WTC11 (cell line): ENCODE results near the gene OXLD1. TPM values are rescaled to one million over a fixed set of nuclear protein-coding genes. Genes with fewer than 3 reads are reported as not detected.
A peak's percentile ranks its signal among the peaks of the same experiment; 100 is the strongest.

Experiments used
- ATAC-seq: fragments of 200-7000 bp; cut with Tn5 transposase; 2 replicates; pipeline ENCODE4 v1.10.0; 2021; ENCODE audit warnings: mild to moderate bottlenecking, moderate library complexity
- CTCF ChIA-PET: fragments of 300-600 bp; sonication (Branson Sonifier 250); formaldehyde crosslinking; loops from one replicate; lab custom pipeline; 2021; ENCODE audit warnings: antibody characterized with exemption; lab: Charles Lee
- POLR2A ChIA-PET: fragments of 350-600 bp; sonication (Branson Sonifier 250); formaldehyde crosslinking; loops from one replicate; lab custom pipeline; 2021; ENCODE audit warnings: antibody characterized with exemption; lab: Charles Lee
- DNase-seq: peaks from one replicate; pipeline ENCODE4 v3.0.0; 2021; ENCODE audit warnings: low spot score
- H3K27ac Mint-ChIP-seq: 2 replicates; pipeline ENCODE4 v1.8.0; 2021; ENCODE audit warnings: mixed read lengths
- H3K27me3 Mint-ChIP-seq: 2 replicates; pipeline ENCODE4 v1.8.0; 2021; ENCODE audit warnings: low read depth, mild to moderate bottlenecking, moderate library complexity, mixed read lengths
- H3K36me3 Mint-ChIP-seq: 2 replicates; pipeline ENCODE4 v1.8.0; 2021; ENCODE audit warnings: mixed read lengths
- H3K4me1 Mint-ChIP-seq: 2 replicates; pipeline ENCODE4 v1.8.0; 2022; ENCODE audit warnings: mixed read lengths
- H3K4me3 Mint-ChIP-seq: 2 replicates; pipeline ENCODE4 v1.8.0; 2021; ENCODE audit warnings: mild to moderate bottlenecking, moderate library complexity, mixed read lengths
- H3K9me3 Mint-ChIP-seq: 2 replicates; pipeline ENCODE4 v1.8.0; 2021; ENCODE audit warnings: mixed read lengths
- ATF2 ChIP-seq: sonication (generic); formaldehyde crosslinking; IDR thresholded peaks from 2 replicates; pipeline ENCODE4 v1.8.1; 2022; ENCODE audit warnings: low read depth, missing genetic modification reagents, borderline replicate concordance
- ERG ChIP-seq: fragments of 250-450 bp; sonication (Bioruptor Pico); IDR thresholded peaks from 2 replicates; pipeline ENCODE4 v1.8.0; 2021; ENCODE audit warnings: mild to moderate bottlenecking
- FOXJ3 ChIP-seq: sonication (generic); formaldehyde crosslinking; IDR thresholded peaks from 2 replicates; pipeline ENCODE4 v1.9.0; 2021; ENCODE audit warnings: missing genetic modification reagents, mild to moderate bottlenecking, borderline replicate concordance
- FOXK1 ChIP-seq: sonication (generic); formaldehyde crosslinking; IDR thresholded peaks from 2 replicates; pipeline ENCODE4 v1.8.0; 2022; ENCODE audit warnings: mild to moderate bottlenecking, moderate library complexity, missing genetic modification reagents
- NFATC4 ChIP-seq: fragments of 250-450 bp; sonication (Bioruptor Pico); IDR thresholded peaks from 2 replicates; pipeline ENCODE4 v1.9.0; 2021; ENCODE audit warnings: mild to moderate bottlenecking
- OVOL2 ChIP-seq: fragments of 250-450 bp; sonication (Bioruptor Pico); IDR thresholded peaks from 2 replicates; pipeline ENCODE4 v1.9.0; 2021; ENCODE audit warnings: mild to moderate bottlenecking, borderline replicate concordance
- ZMAT4 ChIP-seq: fragments of 250-450 bp; sonication (Bioruptor Pico); IDR thresholded peaks from 2 replicates; pipeline ENCODE4 v1.9.0; 2021; ENCODE audit warnings: mild to moderate bottlenecking
- ZNF121 ChIP-seq: sonication (generic); formaldehyde crosslinking; IDR thresholded peaks from 2 replicates; pipeline ENCODE4 v1.8.0; 2023; ENCODE audit warnings: missing genetic modification reagents
- ZNF423 ChIP-seq: fragments of 250-450 bp; sonication (Bioruptor Pico); IDR thresholded peaks from 2 replicates; pipeline ENCODE4 v2.1.2; 2022; ENCODE audit warnings: mild to moderate bottlenecking, moderate library complexity
- total RNA-seq: library from RNA; stranded (reverse); gene quantifications from 3 replicates; pipeline ENCODE4 v1.2.3, GENCODE V29; 2021
- TF ChIP-seq, protein P1 (sequence below): sonication (generic); formaldehyde crosslinking; IDR thresholded peaks from 2 replicates; pipeline ENCODE4 v1.8.1; 2022; ENCODE audit warnings: mild to moderate bottlenecking, moderate library complexity, missing genetic modification reagents
- TF ChIP-seq, protein P2 (sequence below): sonication (generic); formaldehyde crosslinking; IDR thresholded peaks from 2 replicates; pipeline ENCODE4 v1.8.0; 2023; ENCODE audit warnings: missing genetic modification reagents
- TF ChIP-seq, protein P3 (sequence below): fragments of 250-450 bp; sonication (Bioruptor Pico); IDR thresholded peaks from 2 replicates; pipeline ENCODE4 v1.9.0; 2021; ENCODE audit warnings: mild to moderate bottlenecking, borderline replicate concordance
- TF ChIP-seq, protein P4 (sequence below): fragments of 250-450 bp; sonication (Bioruptor Pico); conservative IDR thresholded peaks from 2 replicates; pipeline ENCODE4 v1.9.0; 2021; ENCODE audit warnings: mild to moderate bottlenecking

OXLD1 gene
- total RNA-seq, 1 experiment from 2014 or later = 49.6 TPM

GRCh38 chr17:81708739-81709185 lies 42.4 kb upstream of the OXLD1 start:
- Mint-ChIP-seq H3K27me3 (peaks cover 2% of the 10 kb centered on the region; the same call in 1 of the 2 replicates), H3K4me1 (peaks cover 29% of the 10 kb centered on the region), H3K9me3 (no peaks in the 10 kb centered on the region), H3K27ac (peak overlapping the region; percentile 89), H3K36me3 (peaks cover 24% of the 10 kb centered on the region), H3K4me3 (no peak overlapping the region)
- TF ChIP-seq ZNF121 (CRISPR knock-in tag) = no peak
- no peak for TF ChIP-seq ATF2 (CRISPR knock-in tag)
- no peak for TF ChIP-seq NFATC4
- TF ChIP-seq FOXK1 = no peak
- TF ChIP-seq, protein P1, sequence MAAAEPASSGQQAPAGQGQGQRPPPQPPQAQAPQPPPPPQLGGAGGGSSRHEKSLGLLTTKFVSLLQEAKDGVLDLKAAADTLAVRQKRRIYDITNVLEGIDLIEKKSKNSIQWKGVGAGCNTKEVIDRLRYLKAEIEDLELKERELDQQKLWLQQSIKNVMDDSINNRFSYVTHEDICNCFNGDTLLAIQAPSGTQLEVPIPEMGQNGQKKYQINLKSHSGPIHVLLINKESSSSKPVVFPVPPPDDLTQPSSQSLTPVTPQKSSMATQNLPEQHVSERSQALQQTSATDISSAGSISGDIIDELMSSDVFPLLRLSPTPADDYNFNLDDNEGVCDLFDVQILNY (CRISPR knock-in tag) = no peak
- TF ChIP-seq, protein P2, sequence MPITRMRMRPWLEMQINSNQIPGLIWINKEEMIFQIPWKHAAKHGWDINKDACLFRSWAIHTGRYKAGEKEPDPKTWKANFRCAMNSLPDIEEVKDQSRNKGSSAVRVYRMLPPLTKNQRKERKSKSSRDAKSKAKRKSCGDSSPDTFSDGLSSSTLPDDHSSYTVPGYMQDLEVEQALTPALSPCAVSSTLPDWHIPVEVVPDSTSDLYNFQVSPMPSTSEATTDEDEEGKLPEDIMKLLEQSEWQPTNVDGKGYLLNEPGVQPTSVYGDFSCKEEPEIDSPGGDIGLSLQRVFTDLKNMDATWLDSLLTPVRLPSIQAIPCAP = no peak
- TF ChIP-seq ERG (CRISPR knock-in tag) = no peak
- TF ChIP-seq, protein P3, sequence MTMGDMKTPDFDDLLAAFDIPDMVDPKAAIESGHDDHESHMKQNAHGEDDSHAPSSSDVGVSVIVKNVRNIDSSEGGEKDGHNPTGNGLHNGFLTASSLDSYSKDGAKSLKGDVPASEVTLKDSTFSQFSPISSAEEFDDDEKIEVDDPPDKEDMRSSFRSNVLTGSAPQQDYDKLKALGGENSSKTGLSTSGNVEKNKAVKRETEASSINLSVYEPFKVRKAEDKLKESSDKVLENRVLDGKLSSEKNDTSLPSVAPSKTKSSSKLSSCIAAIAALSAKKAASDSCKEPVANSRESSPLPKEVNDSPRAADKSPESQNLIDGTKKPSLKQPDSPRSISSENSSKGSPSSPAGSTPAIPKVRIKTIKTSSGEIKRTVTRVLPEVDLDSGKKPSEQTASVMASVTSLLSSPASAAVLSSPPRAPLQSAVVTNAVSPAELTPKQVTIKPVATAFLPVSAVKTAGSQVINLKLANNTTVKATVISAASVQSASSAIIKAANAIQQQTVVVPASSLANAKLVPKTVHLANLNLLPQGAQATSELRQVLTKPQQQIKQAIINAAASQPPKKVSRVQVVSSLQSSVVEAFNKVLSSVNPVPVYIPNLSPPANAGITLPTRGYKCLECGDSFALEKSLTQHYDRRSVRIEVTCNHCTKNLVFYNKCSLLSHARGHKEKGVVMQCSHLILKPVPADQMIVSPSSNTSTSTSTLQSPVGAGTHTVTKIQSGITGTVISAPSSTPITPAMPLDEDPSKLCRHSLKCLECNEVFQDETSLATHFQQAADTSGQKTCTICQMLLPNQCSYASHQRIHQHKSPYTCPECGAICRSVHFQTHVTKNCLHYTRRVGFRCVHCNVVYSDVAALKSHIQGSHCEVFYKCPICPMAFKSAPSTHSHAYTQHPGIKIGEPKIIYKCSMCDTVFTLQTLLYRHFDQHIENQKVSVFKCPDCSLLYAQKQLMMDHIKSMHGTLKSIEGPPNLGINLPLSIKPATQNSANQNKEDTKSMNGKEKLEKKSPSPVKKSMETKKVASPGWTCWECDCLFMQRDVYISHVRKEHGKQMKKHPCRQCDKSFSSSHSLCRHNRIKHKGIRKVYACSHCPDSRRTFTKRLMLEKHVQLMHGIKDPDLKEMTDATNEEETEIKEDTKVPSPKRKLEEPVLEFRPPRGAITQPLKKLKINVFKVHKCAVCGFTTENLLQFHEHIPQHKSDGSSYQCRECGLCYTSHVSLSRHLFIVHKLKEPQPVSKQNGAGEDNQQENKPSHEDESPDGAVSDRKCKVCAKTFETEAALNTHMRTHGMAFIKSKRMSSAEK (CRISPR knock-in tag) = no peak
- no peak for TF ChIP-seq ZMAT4
- TF ChIP-seq ZNF423 (CRISPR knock-in tag) = no peak
- no peak for TF ChIP-seq OVOL2 (CRISPR knock-in tag)
- no peak for TF ChIP-seq FOXJ3 (CRISPR knock-in tag)
- TF ChIP-seq, protein P4, sequence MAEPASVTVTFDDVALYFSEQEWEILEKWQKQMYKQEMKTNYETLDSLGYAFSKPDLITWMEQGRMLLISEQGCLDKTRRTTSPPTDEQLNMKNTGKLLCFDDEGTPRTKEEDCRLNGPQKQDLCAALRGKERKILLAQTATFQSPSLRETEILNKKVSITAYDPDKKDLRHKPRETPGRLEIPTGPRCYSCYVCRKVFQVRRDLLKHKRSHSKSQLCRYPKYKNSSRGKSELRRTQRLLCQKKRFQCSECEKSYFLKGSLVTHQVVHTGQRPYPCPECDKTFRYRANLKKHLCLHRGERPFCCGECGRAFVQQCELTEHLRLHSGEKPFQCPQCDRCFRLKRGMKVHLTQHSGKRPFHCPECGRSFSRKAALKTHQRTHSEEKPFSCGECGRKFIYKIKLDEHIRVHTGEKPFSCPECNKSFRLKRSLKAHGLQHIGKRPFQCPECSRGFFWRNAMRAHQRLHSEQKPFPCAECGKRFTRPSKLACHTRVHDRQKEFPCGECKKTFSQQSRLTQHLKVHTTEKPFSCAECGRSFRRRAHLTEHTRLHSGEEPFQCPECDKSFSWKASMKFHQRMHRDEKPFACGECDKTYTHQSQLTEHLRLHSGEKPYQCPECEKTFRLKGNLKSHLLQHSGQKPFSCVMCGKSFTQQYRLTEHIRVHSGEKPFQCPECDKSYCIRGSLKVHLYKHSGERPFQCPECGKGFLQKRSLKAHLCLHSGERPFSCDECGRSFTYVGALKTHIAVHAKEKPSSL = no peak
- DNase-seq = no peak
- ChIA-PET CTCF (interaction anchor here (2.0 kb wide), 1 partner anchor 25 kb away, joined by 5 read pairs; the partner anchor contains the start of genes ARL16 and HGS), POLR2A (no interaction called here)
- no peak for ATAC-seq
